UCSD-AML1 (cell line): ENCODE measurements around the gene FCRL6.

Source experiments
- DNase-seq: peaks from one replicate; lab custom pipeline; 2025; ENCODE audit not compliant: unreplicated experiment; lab: John Stamatoyannopoulos, UW

FCRL6 gene

GRCh38 chr1:159835356-159835755 lies 33.2 kb downstream of the FCRL6 start:
- DNase-seq: no peak

- no peak for DNase-seq
Measured at GRCh38 chr1:159835862-159836525, 33.8 kb downstream of the FCRL6 start.

- no peak for DNase-seq
Measured at GRCh38 chr1:159838715-159839114, 36.6 kb downstream of the FCRL6 start.

GRCh38 chr1:159839116-159839849 lies 37.1 kb downstream of the FCRL6 start:
- no peak for DNase-seq

GRCh38 chr1:159841749-159842148 lies 39.6 kb downstream of the FCRL6 start:
- DNase-seq: no peak

GRCh38 chr1:159843459-159843858 lies 41.3 kb downstream of the FCRL6 start:
- no peak for DNase-seq

- no peak for DNase-seq
Measured at GRCh38 chr1:159845751-159846629, 43.8 kb downstream of the FCRL6 start.

- DNase-seq: no peak
Measured at GRCh38 chr1:159847231-159847630, 45.1 kb downstream of the FCRL6 start.

GRCh38 chr1:159848326-159848725 lies 46.2 kb downstream of the FCRL6 start:
- no peak for DNase-seq

GRCh38 chr1:159849626-159850366 lies 47.6 kb downstream of the FCRL6 start:
- DNase-seq: no peak

- no peak for DNase-seq
Measured at GRCh38 chr1:159851407-159851806, 49.2 kb downstream of the FCRL6 start.

- DNase-seq: no peak
Measured at GRCh38 chr1:159853417-159854115, 51.4 kb downstream of the FCRL6 start.

- no peak for DNase-seq
Measured at GRCh38 chr1:159854116-159854692, 52.0 kb downstream of the FCRL6 start.

GRCh38 chr1:159854693-159855192 lies 52.6 kb downstream of the FCRL6 start:
- peak; percentile 57 for DNase-seq

GRCh38 chr1:159855709-159856108 lies 53.5 kb downstream of the FCRL6 start:
- DNase-seq: no peak

GRCh38 chr1:159856576-159856975 lies 54.4 kb downstream of the FCRL6 start:
- DNase-seq: no peak

GRCh38 chr1:159857889-159858288 lies 55.7 kb downstream of the FCRL6 start:
- no peak for DNase-seq

GRCh38 chr1:159859767-159860322 lies 57.7 kb downstream of the FCRL6 start:
- no peak for DNase-seq

GRCh38 chr1:159860456-159860855 lies 58.3 kb downstream of the FCRL6 start:
- DNase-seq: no peak

- no peak for DNase-seq
Measured at GRCh38 chr1:159861218-159861617, 59.1 kb downstream of the FCRL6 start.
